Astrocyte (in vitro differentiated cells and primary cell): ENCODE results near the gene SLC26A2. TPM values are rescaled to one million over a fixed set of nuclear protein-coding genes. Genes with fewer than 3 reads are reported as not detected.

Experiments
- DNase-seq: peaks from one replicate; pipeline ENCODE4 v3.0.0-alpha.2; 2010; ENCODE audit warnings: low read depth
- FAIRE-seq: peaks from 2 replicates; lab custom pipeline; 2011; peaks lifted over from hg19 to GRCh38; lab: Jason Lieb, UNC
- H2AFZ ChIP-seq: 2 replicates; pipeline ENCODE4 v1.6.0; 2012; ENCODE audit warnings: low read depth, low read length, inconsistent platforms
- H3K27ac ChIP-seq: 2 replicates; pipeline ENCODE4 v1.5.1; 2011; ENCODE audit warnings: low read depth, low read length, inconsistent platforms
- H3K27me3 ChIP-seq: 2 replicates; pipeline ENCODE4 v1.6.0; 2011; ENCODE audit warnings: low read length, inconsistent platforms; ENCODE audit not compliant: insufficient read depth
- H3K36me3 ChIP-seq: 2 replicates; pipeline ENCODE4 v1.5.1; 2011; ENCODE audit warnings: low read length, inconsistent platforms; ENCODE audit not compliant: insufficient read depth
- H3K4me1 ChIP-seq: 2 replicates; pipeline ENCODE4 v1.5.1; 2011; ENCODE audit warnings: low read length, inconsistent platforms; ENCODE audit not compliant: insufficient read depth
- H3K4me2 ChIP-seq: 2 replicates; pipeline ENCODE4 v1.6.0; 2012; ENCODE audit warnings: low read length, inconsistent platforms
- H3K4me3 ChIP-seq: 2 replicates; pipeline ENCODE4 v1.5.1; 2011; ENCODE audit warnings: low read depth, mild to moderate bottlenecking, low read length, inconsistent platforms; ENCODE audit not compliant: insufficient read depth
- H3K79me2 ChIP-seq: 2 replicates; pipeline ENCODE4 v1.6.0; 2012; ENCODE audit warnings: mild to moderate bottlenecking, low read length, inconsistent platforms; ENCODE audit not compliant: insufficient read depth
- H3K9ac ChIP-seq: 2 replicates; pipeline ENCODE4 v1.6.0; 2012; ENCODE audit warnings: mild to moderate bottlenecking, low read length, inconsistent platforms
- H3K9me3 ChIP-seq: 2 replicates; pipeline ENCODE4 v1.5.1; 2012; ENCODE audit warnings: low read depth, mild to moderate bottlenecking, low read length, inconsistent platforms; ENCODE audit not compliant: insufficient read depth
- H4K20me1 ChIP-seq: 2 replicates; pipeline ENCODE4 v1.6.0; 2012; ENCODE audit warnings: low read length, inconsistent platforms; ENCODE audit not compliant: insufficient read depth
- H3K27ac Mint-ChIP-seq: one replicate; pipeline ENCODE4 v1.8.0; 2021; ENCODE audit warnings: mild to moderate bottlenecking, mixed read lengths; ENCODE audit not compliant: unreplicated experiment
- H3K27me3 Mint-ChIP-seq: one replicate; pipeline ENCODE4 v1.8.0; 2021; ENCODE audit warnings: low read depth, mixed read lengths; ENCODE audit not compliant: unreplicated experiment
- H3K36me3 Mint-ChIP-seq: one replicate; pipeline ENCODE4 v1.8.0; 2021; ENCODE audit warnings: low read depth, mixed read lengths; ENCODE audit not compliant: unreplicated experiment
- H3K4me1 Mint-ChIP-seq: one replicate; pipeline ENCODE4 v1.8.0; 2021; ENCODE audit warnings: low read depth, mixed read lengths; ENCODE audit not compliant: unreplicated experiment
- H3K4me3 Mint-ChIP-seq: one replicate; pipeline ENCODE4 v1.8.0; 2021; ENCODE audit warnings: mild to moderate bottlenecking, moderate library complexity, mixed read lengths; ENCODE audit not compliant: unreplicated experiment
- H3K9me3 Mint-ChIP-seq: one replicate; pipeline ENCODE4 v1.8.0; 2021; ENCODE audit warnings: mild to moderate bottlenecking, mixed read lengths; ENCODE audit not compliant: unreplicated experiment
- CTCF ChIP-seq: IDR thresholded peaks from 2 replicates; pipeline ENCODE4 v1.5.1; 2011; ENCODE audit warnings: low read depth, mild to moderate bottlenecking, inconsistent platforms, low read length, moderate library complexity; ENCODE audit not compliant: insufficient read depth
- EZH2 ChIP-seq: IDR thresholded peaks from 2 replicates; pipeline ENCODE4 v1.6.1; 2012; ENCODE audit warnings: mild to moderate bottlenecking, low read length, inconsistent platforms; ENCODE audit not compliant: insufficient read depth
- total RNA-seq: library from RNA; stranded (reverse); gene quantifications from 2 replicates; pipeline ENCODE4 v1.2.1, GENCODE V29; 2021

Gene SLC26A2
- total RNA-seq, 1 donor from 2014 or later: 19.8 TPM

GRCh38 chr5:149993471-149993870 lies 32.9 kb downstream of the SLC26A2 start:
- H3K4me3 Mint-ChIP-seq: no peak overlapping the region
- H3K9me3 ChIP-seq: no peaks in the 10 kb centered on the region

GRCh38 chr5:149995385-149996204 lies 35.0 kb downstream of the SLC26A2 start:
- no peak overlapping the region for H3K4me2 ChIP-seq
- Mint-ChIP-seq H3K9me3 (no peaks in the 10 kb centered on the region), H3K27ac (no peak overlapping the region), H3K4me3 (no peak overlapping the region), H3K27me3 (no peaks in the 10 kb centered on the region), H3K36me3 (peaks cover 10% of the 10 kb centered on the region), H3K4me1 (peaks cover 6% of the 10 kb centered on the region)
- H3K4me3 ChIP-seq: no peak overlapping the region
- H3K27me3 ChIP-seq: no peaks in the 10 kb centered on the region
- H3K9me3 ChIP-seq: no peaks in the 10 kb centered on the region
- H4K20me1 ChIP-seq: no peaks in the 10 kb centered on the region
- no peak overlapping the region for H3K27ac ChIP-seq
- H3K79me2 ChIP-seq: peaks cover 14% of the 10 kb centered on the region
- H2AFZ ChIP-seq: no peak overlapping the region
- peaks cover 4% of the 10 kb centered on the region for H3K36me3 ChIP-seq
- TF ChIP-seq CTCF (no peak), EZH2 (no peak)
- H3K4me1 ChIP-seq: peaks cover 5% of the 10 kb centered on the region
- H3K9ac ChIP-seq: no peak overlapping the region
- DNase-seq (no peak), FAIRE-seq (no peak)

More at GRCh38 chr5:149993471-149993870, 32.9 kb downstream of the SLC26A2 start:
- Histone ChIP-seq H2AFZ (no peak overlapping the region), H3K9ac (no peak overlapping the region), H3K4me3 (no peak overlapping the region), H3K4me2 (no peak overlapping the region), H3K4me1 (no peaks in the 10 kb centered on the region), H3K27ac (no peak overlapping the region), H4K20me1 (no peaks in the 10 kb centered on the region), H3K27me3 (no peaks in the 10 kb centered on the region), H3K79me2 (no peaks in the 10 kb centered on the region), H3K36me3 (peaks cover 4% of the 10 kb centered on the region)
- TF ChIP-seq EZH2 (no peak), CTCF (no peak)
- H3K27me3 Mint-ChIP-seq: no peaks in the 10 kb centered on the region
- H3K27ac Mint-ChIP-seq: no peak overlapping the region
- no peaks in the 10 kb centered on the region for H3K9me3 Mint-ChIP-seq
- peaks cover 3% of the 10 kb centered on the region for H3K4me1 Mint-ChIP-seq
- no peak for FAIRE-seq
- H3K36me3 Mint-ChIP-seq: peaks cover 10% of the 10 kb centered on the region
- no peak for DNase-seq
